Neural crest cell (in vitro differentiated cells): Measurements from ENCODE around the gene NHS. TPM values are rescaled to one million over a fixed set of nuclear protein-coding genes. Genes with fewer than 3 reads are reported as not detected.

Experiments
- DNase-seq: peaks from one replicate; pipeline ENCODE4 v3.0.0; 2021; ENCODE audit warnings: low read depth, mixed read lengths, low spot score
- H3K27ac Mint-ChIP-seq: one replicate; pipeline ENCODE4 v1.8.0; 2021; ENCODE audit warnings: mild to moderate bottlenecking, mixed read lengths; ENCODE audit not compliant: unreplicated experiment
- H3K27me3 Mint-ChIP-seq: 2 replicates; pipeline ENCODE4 v1.8.0; 2021; ENCODE audit warnings: low read depth, mild to moderate bottlenecking, mixed read lengths
- H3K36me3 Mint-ChIP-seq: 2 replicates; pipeline ENCODE4 v1.8.0; 2021; ENCODE audit warnings: low read depth, mild to moderate bottlenecking, mixed read lengths
- H3K4me1 Mint-ChIP-seq: 2 replicates; pipeline ENCODE4 v1.8.0; 2021; ENCODE audit warnings: mixed read lengths
- H3K4me3 Mint-ChIP-seq: one replicate; pipeline ENCODE4 v1.8.0; 2021; ENCODE audit warnings: mild to moderate bottlenecking, mixed read lengths
- H3K9me3 Mint-ChIP-seq: 2 replicates; pipeline ENCODE4 v1.8.0; 2021; ENCODE audit warnings: mixed read lengths
- total RNA-seq: library from RNA; stranded (reverse); gene quantifications from 2 replicates; pipeline ENCODE4 v1.2.1, GENCODE V29; 2021
- TF ChIP-seq, protein P1 (sequence below): fragments of 200-600 bp; sonication (generic); conservative IDR thresholded peaks from 2 replicates; pipeline ENCODE4 v1.5.0; 2021; ENCODE audit warnings: antibody characterized with exemption, mild to moderate bottlenecking

The NHS gene
- total RNA-seq, 1 donor from 2014 or later = 10.7 TPM

GRCh38 chrX:17654116-17654515 lies 279.1 kb downstream of the NHS start:
- Mint-ChIP-seq H3K27ac (no peak overlapping the region), H3K9me3 (peaks cover 3% of the 10 kb centered on the region), H3K36me3 (no peaks in the 10 kb centered on the region), H3K27me3 (peaks cover 75% of the 10 kb centered on the region), H3K4me3 (no peak overlapping the region), H3K4me1 (peaks cover 16% of the 10 kb centered on the region)
- TF ChIP-seq, protein P1, sequence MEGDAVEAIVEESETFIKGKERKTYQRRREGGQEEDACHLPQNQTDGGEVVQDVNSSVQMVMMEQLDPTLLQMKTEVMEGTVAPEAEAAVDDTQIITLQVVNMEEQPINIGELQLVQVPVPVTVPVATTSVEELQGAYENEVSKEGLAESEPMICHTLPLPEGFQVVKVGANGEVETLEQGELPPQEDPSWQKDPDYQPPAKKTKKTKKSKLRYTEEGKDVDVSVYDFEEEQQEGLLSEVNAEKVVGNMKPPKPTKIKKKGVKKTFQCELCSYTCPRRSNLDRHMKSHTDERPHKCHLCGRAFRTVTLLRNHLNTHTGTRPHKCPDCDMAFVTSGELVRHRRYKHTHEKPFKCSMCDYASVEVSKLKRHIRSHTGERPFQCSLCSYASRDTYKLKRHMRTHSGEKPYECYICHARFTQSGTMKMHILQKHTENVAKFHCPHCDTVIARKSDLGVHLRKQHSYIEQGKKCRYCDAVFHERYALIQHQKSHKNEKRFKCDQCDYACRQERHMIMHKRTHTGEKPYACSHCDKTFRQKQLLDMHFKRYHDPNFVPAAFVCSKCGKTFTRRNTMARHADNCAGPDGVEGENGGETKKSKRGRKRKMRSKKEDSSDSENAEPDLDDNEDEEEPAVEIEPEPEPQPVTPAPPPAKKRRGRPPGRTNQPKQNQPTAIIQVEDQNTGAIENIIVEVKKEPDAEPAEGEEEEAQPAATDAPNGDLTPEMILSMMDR = no peak
- DNase-seq = no peak

DNA sequence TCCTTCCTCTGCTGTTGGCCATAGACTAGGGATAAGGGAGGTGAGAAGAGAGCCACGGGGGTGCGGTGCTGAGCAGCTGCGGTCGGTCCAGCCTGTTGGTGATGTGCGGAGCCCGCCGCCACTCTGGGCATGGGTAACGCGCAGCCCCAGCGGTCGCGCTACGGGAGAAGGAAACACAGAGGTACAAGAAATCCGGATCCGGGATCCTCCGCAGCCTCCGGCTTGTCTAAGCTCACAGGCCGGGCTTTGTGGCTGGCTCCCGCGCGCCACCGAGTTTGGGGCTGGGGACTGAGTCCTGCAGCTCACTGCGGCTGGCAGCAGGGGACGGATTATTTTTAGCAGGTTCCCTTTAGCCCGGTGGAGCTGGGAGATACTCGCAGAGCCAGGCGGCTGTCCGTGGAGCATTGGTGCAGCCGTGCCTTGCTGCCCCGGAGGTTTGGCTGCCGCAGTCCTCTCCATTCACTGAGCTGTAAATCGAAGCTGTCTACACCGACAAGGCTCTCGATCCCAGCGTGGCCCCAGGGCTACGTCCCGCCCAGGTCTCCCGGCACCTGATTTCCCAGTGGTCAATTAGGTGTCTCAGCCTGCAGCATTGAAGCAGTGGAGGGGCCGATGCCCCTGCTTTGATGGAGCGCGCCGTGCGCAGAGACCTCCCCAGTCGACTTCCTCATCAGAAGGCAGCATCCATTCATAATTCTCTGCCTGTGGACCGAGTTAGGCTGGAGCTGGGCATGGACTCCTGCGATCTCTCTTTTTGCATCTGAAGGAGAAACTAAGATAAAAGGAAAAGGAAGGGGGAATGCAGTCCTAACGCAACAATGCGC lies 280.4 kb downstream of the NHS start:
- peaks cover 79% of the 10 kb centered on the region for H3K27me3 Mint-ChIP-seq
- TF ChIP-seq, protein P1 = peak; percentile 13
- H3K9me3 Mint-ChIP-seq = no peaks in the 10 kb centered on the region
- H3K27ac Mint-ChIP-seq = no peak overlapping the region
- H3K4me3 Mint-ChIP-seq = peak overlapping the region; percentile 88
- DNase-seq = peak; percentile 18
- peaks cover 16% of the 10 kb centered on the region for H3K4me1 Mint-ChIP-seq
- H3K36me3 Mint-ChIP-seq = no peaks in the 10 kb centered on the region

DNA sequence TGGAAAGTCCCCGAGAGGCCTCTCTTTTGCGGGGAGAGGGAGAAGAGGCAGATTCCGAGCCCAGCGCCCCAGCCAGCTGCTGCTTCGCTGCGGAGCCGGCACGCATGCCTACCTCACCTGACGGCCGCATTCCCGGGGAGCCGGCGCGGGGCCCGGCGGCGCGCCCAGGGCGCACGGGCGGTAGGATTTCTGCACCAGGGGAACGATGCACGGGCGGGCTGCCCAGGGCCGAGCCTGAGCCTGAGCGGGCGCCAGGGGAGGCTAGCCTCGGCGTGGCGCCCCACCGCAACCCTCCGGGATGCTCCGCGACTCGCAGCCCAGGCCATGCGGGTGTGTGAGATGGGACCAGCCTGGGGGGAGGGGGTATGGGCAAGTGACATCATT lies 281.0 kb downstream of the NHS start:
- Mint-ChIP-seq H3K4me1 (peaks cover 16% of the 10 kb centered on the region), H3K27me3 (peaks cover 77% of the 10 kb centered on the region), H3K36me3 (no peaks in the 10 kb centered on the region), H3K9me3 (no peaks in the 10 kb centered on the region), H3K27ac (no peak overlapping the region), H3K4me3 (peak overlapping the region; percentile 88)
- TF ChIP-seq, protein P1 = no peak
- no peak for DNase-seq

- no peaks in the 10 kb centered on the region for H3K36me3 Mint-ChIP-seq
- H3K27ac Mint-ChIP-seq = no peak overlapping the region
- no peak for DNase-seq
- H3K9me3 Mint-ChIP-seq = no peaks in the 10 kb centered on the region
- H3K4me1 Mint-ChIP-seq = peaks cover 16% of the 10 kb centered on the region
- H3K27me3 Mint-ChIP-seq = peaks cover 75% of the 10 kb centered on the region
- TF ChIP-seq, protein P1 = no peak
- H3K4me3 Mint-ChIP-seq = peak overlapping the region; percentile 54
Measured at GRCh38 chrX:17656556-17656955, 281.6 kb downstream of the NHS start.

DNA sequence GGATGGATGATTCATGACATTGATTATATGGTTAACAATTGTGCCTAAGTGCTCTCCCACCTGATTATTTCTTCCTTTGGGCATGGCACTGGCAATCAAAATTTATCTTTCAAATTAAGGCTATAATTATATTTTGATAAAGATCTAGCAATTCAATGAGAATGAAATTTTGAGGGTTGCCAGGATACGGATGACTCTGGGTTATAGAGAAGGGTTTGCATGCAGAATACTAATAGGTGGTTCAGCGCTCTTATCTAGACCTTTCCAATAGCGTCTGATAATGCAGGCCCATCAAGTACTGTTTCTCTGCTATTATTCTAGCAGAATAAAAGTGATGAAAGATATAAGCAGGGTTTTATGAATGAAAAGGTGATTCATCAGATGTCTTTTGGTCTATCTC lies 287.4 kb downstream of the NHS start:
- no peaks in the 10 kb centered on the region for H3K9me3 Mint-ChIP-seq
- no peak overlapping the region for H3K4me3 Mint-ChIP-seq
- peaks cover 25% of the 10 kb centered on the region for H3K27me3 Mint-ChIP-seq
- no peaks in the 10 kb centered on the region for H3K36me3 Mint-ChIP-seq
- DNase-seq = no peak
- TF ChIP-seq, protein P1 = no peak
- H3K4me1 Mint-ChIP-seq = no peaks in the 10 kb centered on the region
- H3K27ac Mint-ChIP-seq = no peak overlapping the region
